GM19193 (cell line): ENCODE data around the gene PREB.

Experiments
- POLR2A ChIP-seq: IDR thresholded peaks from 4 replicates; pipeline ENCODE4 v1.6.1; 2011; ENCODE audit not compliant: insufficient read depth, insufficient read length; ENCODE audit errors: extremely low read depth

PREB gene

DNA sequence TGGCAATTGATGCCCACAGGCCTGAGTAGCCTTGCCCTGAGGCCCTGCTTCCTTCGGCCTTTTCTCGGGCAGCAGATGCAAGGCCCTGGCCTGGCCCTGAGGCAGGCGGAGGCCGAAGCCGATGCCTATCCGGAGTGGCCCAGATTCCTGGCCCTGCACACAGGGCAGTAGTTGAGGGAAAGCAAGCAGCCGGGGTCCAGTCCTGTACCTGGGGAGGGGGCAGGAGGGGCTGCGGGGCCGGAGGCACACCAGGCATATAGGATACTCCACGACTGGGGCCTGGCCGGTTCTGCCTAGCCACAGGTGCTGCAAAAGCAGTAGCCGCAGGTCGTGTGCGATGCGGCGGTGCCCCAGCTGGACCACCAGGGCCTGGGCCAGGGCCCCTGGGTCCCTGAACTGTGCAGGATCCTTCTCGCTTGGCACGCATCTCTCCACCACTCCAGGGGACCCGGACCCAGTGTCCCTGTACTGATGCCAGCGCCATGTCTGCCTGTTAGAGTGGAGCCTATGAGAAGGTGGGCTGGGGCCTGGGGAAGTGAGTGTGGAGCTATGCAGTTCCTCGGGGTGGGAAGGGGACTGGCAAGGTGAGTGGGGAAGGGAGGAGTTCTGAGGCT, 3.0 kb upstream of the PREB start:
- no peak for TF ChIP-seq POLR2A

DNA sequence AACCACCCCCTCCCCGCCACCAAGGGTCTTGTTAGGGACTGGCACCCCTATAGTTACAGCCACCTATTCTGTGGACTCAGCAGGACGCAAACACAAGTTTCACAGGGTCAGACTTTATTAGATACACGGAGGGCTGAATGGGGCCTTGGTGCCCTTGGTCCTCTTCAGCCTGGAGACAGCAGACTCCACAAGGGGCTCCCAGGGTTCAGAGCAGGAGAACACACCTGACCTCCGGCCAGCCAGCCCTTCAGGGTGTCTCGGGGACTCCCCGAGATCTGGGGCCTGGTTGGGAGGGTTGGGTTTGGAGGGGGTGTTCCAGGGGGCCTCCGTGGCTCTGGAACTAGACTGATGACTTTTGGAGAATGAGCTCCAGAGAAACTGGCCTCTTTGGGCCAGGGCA, 2.3 kb upstream of the PREB start:
- no peak for TF ChIP-seq POLR2A

DNA sequence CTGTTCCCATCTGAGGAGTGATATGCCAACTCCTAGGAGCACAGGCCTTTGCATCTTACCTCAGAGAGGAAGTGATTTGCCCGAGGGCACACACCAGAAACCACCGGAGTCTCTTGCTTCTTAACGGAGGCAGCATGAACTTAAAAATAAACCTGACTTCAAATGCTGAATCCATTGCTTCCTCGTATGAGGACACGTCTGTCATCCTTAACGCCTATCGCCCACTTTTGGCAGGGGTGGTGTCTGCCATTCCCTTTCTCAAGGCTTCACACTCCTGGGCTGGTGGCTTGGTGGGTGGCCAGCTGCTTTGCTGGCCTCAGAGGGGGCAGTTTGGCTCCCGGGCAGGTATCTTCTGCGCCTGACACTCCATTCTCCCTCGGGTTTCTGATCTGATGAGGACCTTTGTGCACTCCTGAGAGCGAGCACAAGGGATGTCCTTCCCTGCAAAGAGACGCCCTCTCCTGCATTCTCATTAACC, 1.1 kb upstream of the PREB start:
- no peak for TF ChIP-seq POLR2A

DNA sequence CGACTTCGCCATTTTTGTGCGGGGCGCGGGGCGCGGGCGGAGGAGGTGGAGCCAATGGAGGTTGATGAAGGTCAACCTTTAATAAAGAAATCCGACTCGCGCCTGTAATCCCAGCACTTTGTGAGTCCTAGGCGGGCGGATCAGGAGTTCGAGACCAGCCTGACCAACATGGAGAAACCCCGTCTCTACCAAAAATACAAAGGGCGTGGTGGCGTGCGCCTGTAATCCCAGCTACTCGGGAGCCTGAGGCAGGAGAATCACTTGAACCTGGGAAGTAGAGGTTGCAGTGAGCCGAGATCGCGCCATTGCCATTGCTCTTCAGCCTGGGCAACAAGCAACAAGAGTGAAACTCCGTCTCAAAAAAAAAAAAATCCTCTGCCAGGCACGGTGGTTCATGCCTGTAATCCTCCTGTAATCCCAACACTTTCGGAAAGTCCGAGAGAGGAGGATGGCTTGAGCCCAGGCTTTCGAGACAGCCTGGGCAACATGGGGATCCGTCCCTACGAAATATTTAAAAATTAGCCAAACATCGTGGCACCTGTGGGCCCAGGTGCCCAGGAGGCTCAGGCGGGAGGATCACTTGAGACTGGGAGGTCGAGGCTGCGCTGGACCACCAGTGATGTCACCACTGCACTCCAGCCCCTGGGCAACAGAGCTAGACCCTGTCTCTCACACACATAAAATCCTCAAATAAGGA, 493 bp upstream of the PREB start:
- no peak for TF ChIP-seq POLR2A

DNA sequence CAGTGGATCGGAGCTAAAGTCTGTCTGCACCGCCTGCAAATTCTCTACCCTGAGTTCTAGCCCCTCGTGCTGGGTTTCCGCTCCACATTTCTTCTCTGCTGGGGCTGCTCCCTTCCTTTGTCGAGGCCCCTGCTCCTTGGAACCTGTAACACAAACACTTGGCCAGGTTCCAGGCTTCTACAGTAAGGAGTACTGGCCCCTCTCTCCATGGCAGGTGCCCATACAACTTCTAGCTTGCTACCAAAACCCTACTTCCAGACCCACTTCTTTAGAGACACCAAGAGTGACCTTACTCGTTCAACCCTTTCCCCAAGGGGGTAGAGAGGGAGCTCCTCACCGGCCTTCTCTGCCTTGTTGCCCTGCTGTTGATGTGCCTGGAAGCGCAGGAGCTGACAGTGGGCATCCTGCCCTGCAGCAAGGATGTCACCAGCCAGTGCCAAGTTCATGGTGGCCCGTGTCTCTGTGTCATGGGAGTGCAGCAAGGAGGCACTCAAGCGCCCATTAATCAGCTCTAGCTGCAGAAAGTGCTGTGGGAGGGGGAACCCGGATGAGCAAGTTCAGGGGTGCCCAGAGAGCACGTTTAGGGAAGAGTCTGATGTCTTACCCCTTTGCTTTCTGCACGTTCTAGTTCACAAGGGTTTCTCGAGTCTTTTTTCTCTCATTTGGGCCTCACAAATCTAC, 1.1 kb downstream of the PREB start:
- no peak for TF ChIP-seq POLR2A

DNA sequence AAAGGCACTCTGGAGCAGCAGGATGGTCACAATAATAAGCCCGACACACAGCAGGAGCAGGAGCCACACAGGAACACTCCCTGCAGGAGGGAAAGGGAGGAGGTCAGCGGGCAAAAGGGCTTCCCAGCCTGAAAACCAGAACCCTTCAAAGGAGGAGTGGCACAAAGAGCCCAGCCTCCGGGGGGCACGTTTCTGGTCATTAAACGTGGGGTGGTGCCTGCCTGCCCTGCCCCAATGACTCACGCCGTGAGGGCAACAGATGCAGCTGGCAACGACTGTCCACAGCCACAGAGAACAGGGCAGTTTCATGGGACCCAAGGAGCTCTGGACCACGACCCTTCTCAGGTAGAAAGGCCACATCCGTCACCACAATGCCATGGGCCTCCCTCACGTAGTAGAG, 3.0 kb downstream of the PREB start:
- TF ChIP-seq POLR2A, result no peak

DNA sequence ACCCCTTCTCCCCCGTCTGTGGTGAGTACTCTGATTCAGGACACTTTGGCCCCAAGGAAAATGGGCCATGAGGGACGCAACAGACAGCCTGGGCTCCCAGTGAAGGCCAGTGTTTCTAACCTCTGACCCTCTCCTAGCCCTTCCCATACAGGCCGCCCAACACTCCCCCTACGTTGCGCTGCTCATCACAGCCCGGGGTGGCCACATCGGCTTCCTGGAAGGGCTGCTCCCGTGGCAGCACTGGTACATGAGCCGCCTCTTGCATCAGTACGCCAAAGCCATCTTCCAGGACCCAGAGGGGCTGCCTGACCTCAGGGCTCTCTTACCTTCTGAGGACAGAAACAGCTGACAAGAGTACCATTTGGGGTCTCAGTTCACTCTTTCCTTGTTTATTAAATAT, 4.0 kb downstream of the PREB start:
- no peak for TF ChIP-seq POLR2A

DNA sequence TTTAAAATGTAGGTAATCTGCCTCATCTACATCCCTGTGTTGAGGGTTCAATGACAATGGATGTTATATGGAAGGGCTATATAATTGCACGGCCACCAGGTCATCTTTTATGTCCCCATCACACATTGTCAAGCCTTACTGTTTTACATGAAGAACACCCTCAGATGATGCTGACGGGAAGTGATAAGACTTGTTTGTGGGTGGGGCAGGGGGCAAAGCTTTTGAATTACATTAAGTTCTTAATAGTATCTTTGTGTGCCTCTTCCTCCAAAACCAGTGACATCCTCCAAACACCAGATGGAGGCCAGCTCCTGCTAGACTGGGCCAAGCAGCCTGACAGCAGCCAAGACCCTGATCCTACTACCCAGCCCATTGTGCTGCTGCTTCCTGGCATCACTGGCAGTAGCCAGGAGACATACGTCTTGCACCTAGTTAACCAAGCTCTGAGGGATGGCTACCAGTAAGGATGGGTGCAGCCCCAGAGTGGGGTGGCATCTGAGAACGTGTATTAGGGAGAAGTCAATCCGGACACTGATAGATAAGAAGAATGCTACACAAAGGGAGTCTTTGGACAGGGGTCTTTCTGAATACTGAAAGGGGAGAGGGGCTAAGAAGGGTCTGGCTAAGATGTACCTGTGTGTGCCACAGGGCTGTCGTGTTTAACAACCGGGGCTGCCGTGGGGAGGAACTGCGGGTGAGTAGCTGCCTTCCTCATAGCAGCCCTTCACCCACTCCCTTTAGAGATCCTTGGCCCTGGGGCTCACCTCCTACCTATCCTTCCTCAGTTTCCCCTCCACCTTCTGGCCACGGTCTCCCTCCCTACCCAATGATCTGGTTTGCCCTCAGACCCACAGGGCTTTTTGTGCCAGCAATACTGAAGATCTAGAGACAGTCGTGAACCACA, 5.5 kb downstream of the PREB start:
- TF ChIP-seq POLR2A, result no peak

DNA sequence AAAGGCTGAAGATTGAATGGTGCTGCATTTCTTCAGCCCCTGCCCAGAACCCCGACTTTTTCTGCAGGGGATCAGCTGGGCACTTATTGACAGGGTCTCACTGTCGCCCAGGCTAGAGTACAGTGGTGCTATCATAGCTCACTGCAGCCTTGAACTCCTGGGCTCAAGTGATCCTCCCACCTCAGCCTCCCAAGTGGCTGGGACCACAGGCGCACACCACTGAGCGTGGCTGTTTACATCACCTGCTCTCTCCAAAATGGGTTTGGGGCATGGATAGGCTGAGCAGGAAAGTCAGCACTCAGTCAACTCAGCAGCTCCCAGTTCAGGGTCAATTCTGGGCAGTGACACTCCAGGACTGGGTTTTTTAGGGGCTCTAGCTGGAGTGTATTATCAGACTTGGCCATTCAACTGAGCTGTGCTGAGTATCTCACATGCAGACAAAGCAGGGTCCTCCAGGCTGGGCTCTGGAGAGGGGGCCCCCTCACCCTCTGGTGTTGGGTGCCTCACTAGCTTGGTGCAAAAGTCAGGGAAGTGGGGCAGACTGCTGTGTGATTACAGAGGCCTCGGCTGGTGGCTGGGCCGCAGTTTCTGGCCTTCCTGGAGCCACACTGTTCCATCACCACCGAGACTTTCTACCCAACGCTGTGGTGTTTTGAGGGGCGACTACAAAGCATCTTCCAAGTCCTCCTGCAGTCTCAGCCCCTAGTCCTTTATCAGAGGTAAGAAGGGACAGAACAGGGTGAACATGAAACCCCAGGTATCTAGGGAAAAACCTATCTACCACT, 6.4 kb downstream of the PREB start:
- TF ChIP-seq POLR2A, result no peak

DNA sequence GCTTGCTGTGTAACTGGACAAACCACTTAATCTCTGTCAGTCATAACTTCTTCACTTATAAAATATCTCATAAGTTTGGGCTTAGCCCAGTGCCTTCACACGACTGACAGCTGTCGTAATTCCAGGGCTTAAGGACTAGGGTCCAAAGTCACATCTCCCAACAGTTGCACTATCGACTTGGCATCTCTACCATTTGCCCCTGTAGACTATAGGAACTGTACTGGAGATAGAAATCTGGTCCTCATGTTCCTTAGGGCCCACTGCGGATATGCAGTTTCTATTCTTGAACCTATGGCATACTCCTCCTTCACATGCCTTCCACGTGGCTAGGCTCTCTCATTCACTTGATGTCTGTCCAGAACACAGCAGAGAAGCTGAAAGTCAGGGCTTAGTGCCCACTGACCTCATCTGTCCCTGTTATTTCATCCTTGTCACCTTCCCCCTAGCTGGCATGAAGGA, 8.2 kb downstream of the PREB start:
- no peak for TF ChIP-seq POLR2A

DNA sequence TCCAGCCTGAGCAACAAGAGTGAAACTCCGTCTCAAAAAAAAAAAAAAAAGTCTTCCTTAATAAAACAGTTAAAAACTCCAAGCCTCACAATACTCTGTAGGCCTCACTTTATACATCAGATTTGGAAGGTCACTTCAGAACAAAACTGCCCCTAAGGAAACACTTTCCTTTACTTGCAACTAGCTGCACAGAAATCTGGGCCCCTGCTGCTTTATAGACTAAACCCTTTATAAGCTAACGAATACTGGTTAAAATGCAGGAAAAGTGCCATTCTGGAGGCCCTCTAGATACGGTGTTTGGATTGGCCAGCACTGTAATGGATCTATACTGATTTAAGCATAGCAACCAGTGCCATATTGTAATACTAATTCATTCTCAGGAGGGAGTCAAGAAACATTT, 9.3 kb downstream of the PREB start:
- no peak for TF ChIP-seq POLR2A

DNA sequence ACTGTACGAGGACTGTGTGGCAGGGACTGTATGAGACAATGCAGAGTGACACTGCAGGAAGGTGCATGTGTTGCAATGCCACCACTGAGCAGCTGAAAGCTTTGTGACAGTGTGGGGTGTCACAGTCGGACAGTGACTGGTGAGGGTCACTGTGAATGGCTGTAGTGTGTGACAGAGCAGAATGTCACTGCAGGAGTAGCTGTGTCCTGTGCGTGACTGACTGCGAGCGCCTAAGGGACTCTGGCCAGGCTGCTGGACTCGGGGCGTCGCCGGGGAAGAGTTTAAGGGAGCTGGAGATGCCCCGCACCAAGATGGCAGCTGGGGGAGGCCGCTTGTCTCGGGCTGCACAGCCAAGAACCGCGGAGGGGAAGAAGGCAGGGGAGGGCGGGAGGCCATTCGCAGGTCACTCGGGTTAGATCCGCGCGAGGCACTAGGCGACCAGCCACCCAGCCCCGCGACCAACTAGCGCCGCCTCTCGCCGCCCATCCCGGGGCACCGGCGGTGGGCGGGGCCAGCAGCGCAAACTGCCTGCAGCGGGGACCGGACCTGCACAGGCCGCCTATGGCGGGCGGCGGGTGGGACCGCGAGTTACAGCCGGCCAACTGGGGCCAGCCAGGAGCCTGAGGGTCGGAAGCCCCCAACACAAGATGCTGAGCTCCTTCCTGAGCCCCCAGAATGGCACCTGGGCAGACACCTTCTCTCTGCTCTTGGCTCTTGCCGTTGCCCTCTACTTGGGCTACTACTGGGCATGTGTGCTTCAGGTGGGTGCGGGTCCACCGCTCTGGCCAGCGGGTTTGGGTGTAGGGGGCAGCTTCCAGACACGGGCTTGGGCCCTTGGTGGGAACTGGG, 10.9 kb downstream of the PREB start, which contains the start of gene ABHD1:
Gene ABHD1 (plus strand): TSS at position 514 of the 849 bp plus-strand sequence. CDS start 134 bp downstream, at position 648.
- TF ChIP-seq POLR2A, result no peak

DNA sequence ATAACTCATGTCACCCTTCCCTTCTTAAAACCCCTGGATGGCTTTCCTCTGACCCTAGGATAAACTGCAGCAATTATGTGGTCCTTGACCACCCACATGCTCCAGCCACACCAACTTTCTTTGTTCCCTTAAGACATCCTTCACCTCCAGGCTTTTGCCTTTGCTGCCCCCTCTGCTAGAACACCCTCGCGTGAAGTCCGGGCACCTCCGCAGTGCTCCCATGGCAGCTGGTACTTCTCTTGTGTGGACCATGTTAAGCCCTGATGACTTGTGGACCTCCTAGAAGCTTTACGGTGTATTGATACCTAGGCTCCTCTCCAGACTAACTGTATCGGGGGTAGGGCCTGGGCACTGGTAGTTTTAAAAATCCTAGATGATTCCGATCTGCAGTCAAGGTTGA, 11.6 kb downstream of the PREB start:
- no peak for TF ChIP-seq POLR2A
